ENCODE data around the gene MT1G. TPM values are rescaled to one million over a fixed set of nuclear protein-coding genes. Genes with fewer than 3 reads are reported as not detected.

Gene MT1G
- total and polyA plus RNA-seq, 4 donors, result 152 to 9,444 (median 3,398) TPM

- Histone ChIP-seq H3K4me1 (ENCODE audit: control insufficient read depth in 4 of 4, insufficient read depth in 4 of 4, low read length in 3 of 4) (peaks cover 2 to 31% (median 8%) of the 10 kb centered on the region in 4 donors), H3K4me3 (ENCODE audit: low read depth in 1 of 3, low read length in 3 of 3) (peak overlapping the region in 2 of 3 donors; percentile 93 to 95), H3K27ac (ENCODE audit: low read depth in 1 of 2, low read length in 2 of 2) (peak overlapping the region; percentile 84 to 87), H3K36me3 (ENCODE audit: control insufficient read depth in 4 of 4, insufficient read depth in 3 of 4, low read depth in 1 of 4, low read length in 3 of 4) (no peaks in the 10 kb centered on the region), H3K27me3 (ENCODE audit: control insufficient read depth in 4 of 4, insufficient read depth in 4 of 4, low read length in 3 of 4) (no peaks in the 10 kb centered on the region), H3K9me3 (ENCODE audit: control insufficient read depth in 4 of 4, low read length in 3 of 4) (no peaks in the 10 kb centered on the region), H3K9ac (ENCODE audit: low read depth in 1 of 2, low read length in 2 of 2) (peak overlapping the region in 1 of 2 donors; percentile 84)
- 56% methylated on average over 7 of the region's 7 CpGs for WGBS
- no peak for TF ChIP-seq FOXA1 (IDR thresholded peaks at IDR 0.05)
- no peak for TF ChIP-seq YY1 (IDR thresholded peaks at IDR 0.05)
- TF ChIP-seq RAD21 (IDR thresholded peaks at IDR 0.05), result no peak
- TF ChIP-seq NR2F2 (IDR thresholded peaks at IDR 0.05), result no peak
- TF ChIP-seq MAX (IDR thresholded peaks at IDR 0.05), result no peak
- TF ChIP-seq GABPA (IDR thresholded peaks at IDR 0.05 in 1 of 2, conservative IDR thresholded peaks at IDR 0.05 in 1 of 2), result no peak
- TF ChIP-seq CTCF (IDR thresholded peaks at IDR 0.05; ENCODE audit: low read depth, low read length, missing input control), result no peak
- no peak for TF ChIP-seq TAF1 (conservative IDR thresholded peaks at IDR 0.05)
- no peak for TF ChIP-seq EGR1 (IDR thresholded peaks at IDR 0.05; ENCODE audit: low read depth in 2 of 2)
- no peak for TF ChIP-seq FOXA2 (IDR thresholded peaks at IDR 0.05)
- no peak for TF ChIP-seq ATF3 (IDR thresholded peaks at IDR 0.05)
- no peak for TF ChIP-seq ZBTB33 (IDR thresholded peaks at IDR 0.05)
- no peak for TF ChIP-seq RXRA (IDR thresholded peaks at IDR 0.05)
- no peak for DNase-seq (ENCODE audit: low spot score)
Measured at GRCh38 chr16:56633535-56633934, 34.3 kb downstream of the MT1G start.

- TF ChIP-seq MAX (IDR thresholded peaks at IDR 0.05), result no peak
- TF ChIP-seq HNF4G (IDR thresholded peaks at IDR 0.05), result no peak
- TF ChIP-seq FOXA1 (IDR thresholded peaks at IDR 0.05), result no peak
- no peak for TF ChIP-seq NR2F2 (IDR thresholded peaks at IDR 0.05)
- no peak for TF ChIP-seq CTCF (IDR thresholded peaks at IDR 0.05; ENCODE audit: low read depth, low read length, missing input control)
- no peak for TF ChIP-seq EGR1 (IDR thresholded peaks at IDR 0.05; ENCODE audit: low read depth in 2 of 2)
- Histone ChIP-seq H3K4me1 (ENCODE audit: control insufficient read depth in 4 of 4, insufficient read depth in 4 of 4, low read length in 3 of 4) (peaks cover 2 to 27% (median 7%) of the 10 kb centered on the region in 4 donors), H3K9me3 (ENCODE audit: control insufficient read depth in 4 of 4, low read length in 3 of 4) (no peaks in the 10 kb centered on the region), H3K36me3 (ENCODE audit: control insufficient read depth in 4 of 4, insufficient read depth in 3 of 4, low read depth in 1 of 4, low read length in 3 of 4) (no peaks in the 10 kb centered on the region), H3K9ac (ENCODE audit: low read depth in 1 of 2, low read length in 2 of 2) (peak overlapping the region; percentile 77 to 84), H3K27me3 (ENCODE audit: control insufficient read depth in 4 of 4, insufficient read depth in 4 of 4, low read length in 3 of 4) (no peaks in the 10 kb centered on the region), H3K27ac (ENCODE audit: low read depth in 1 of 2, low read length in 2 of 2) (peak overlapping the region; percentile 84 to 87), H3K4me3 (ENCODE audit: low read depth in 1 of 3, low read length in 3 of 3) (peak overlapping the region; percentile 48 to 95 (median 93))
- no peak for DNase-seq (ENCODE audit: low spot score)
- 49% methylated on average over 6 of the region's 6 CpGs for WGBS
Measured at GRCh38 chr16:56632848-56633365, 35.0 kb downstream of the MT1G start.

Measured in liver (tissue), 9 donors.